ENCODE measurements around the gene RNF144A.

- no peak for TF ChIP-seq POLR2AphosphoS5 (IDR thresholded peaks at IDR 0.05)
- TF ChIP-seq CTCF (IDR thresholded peaks at IDR 0.05) = no peak
Observed at GRCh38 chr2:7018282-7018701, 101.1 kb downstream of the RNF144A start.
